GM04503 (cell line): Measurements from ENCODE around the gene PCSK5.
"Not testable (repeated sequence)": the region's sequence is repeated elsewhere in the genome, so short reads cannot be mapped to it uniquely, and the experiment has no call there.

Source experiments
- DNase-seq: peaks from one replicate; pipeline ENCODE4 v3.0.0-alpha.2; 2012; ENCODE audit warnings: low read depth

Gene PCSK5

GRCh38 chr9:76313771-76314170 lies 423.3 kb downstream of the PCSK5 start:
- no peak for DNase-seq

GRCh38 chr9:76314321-76314720 lies 423.8 kb downstream of the PCSK5 start:
- no peak for DNase-seq

DNA sequence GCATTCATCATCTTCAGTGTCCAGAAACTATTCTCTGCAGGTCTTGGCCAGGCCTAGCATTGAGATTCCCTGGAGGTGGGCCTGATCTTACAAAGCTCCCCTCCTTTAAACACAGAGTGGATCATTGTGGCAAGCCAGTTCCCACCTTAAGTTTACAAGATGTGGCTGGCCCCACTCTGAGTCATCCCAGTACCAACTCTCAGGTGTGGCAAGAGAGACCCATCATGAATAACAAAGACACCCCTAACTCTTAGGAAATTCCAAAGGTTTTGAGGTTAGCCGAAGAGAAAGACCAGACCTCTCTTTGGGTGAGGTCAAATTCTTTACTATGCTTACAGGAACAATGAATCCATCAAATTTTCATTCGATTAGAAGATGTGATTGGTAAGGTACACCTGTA lies 425.6 kb downstream of the PCSK5 start:
- no peak for DNase-seq

DNA sequence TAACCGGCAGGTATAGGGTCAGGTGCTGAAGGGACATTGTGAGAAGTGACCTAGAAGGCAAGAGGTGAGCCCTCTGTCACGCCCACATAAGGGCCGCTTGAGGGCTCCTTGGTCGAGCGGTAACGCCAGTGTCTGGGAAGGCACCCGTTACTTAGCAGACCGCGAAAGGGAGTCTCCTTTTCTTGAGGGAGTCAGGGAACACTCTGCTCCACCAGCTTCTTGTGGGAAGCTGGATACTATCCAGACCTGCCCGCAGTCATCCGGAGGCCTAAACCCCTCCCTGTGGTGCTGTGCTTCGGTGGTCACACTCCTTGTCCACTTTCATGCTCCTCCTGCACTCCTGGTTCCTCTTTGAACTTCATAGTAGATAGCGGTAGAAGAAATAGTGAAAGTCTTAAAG lies 429.0 kb downstream of the PCSK5 start:
- not testable (repeated sequence) for DNase-seq

DNA sequence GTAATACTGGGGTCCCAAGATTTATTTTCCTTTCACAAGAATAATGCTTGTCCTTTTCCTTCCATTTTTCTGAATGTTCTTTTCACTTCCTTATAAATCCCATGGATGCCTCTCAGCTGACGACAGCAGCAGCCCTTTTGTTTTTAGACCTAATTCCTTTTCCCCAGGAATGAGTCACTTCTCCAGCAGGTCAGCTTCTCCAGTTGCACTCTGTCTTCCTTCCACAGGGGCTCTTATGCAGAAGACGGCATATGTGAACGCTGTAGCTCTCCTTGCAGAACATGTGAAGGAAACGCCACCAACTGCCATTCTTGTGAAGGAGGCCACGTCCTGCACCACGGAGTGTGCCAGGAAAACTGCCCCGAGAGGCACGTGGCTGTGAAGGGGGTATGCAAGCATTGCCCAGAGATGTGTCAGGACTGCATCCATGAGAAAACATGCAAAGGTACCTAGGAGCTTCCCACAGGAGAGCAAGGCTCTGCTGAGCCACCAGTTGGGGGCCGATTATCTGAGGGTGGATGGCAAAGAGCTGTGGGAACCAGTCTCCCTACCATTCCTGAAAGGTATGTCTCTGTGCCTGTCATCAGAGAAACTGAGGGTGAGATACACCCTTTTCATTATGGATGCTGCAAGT lies 430.8 kb downstream of the PCSK5 start:
- no peak for DNase-seq

GRCh38 chr9:76322810-76323209 lies 432.3 kb downstream of the PCSK5 start:
- DNase-seq: no peak

DNA sequence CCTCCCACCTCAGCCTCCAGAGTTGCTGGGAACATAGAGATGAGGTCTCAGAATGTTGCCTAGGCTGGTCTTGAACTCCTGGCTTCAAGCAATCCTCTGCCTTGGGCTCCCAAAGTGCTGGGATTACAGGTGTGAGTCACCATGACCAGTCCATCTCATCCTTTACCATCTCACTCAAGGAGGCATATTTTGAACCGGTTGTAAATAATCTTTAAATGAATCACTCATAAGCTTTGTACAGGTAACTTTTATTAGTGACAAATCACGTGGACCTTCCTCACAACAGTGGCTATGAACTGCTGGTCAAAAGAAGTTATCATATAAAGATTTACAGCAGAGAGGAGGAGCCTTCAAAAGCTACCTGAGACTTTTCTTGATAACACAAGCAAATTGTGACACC lies 433.0 kb downstream of the PCSK5 start:
- DNase-seq: no peak

DNA sequence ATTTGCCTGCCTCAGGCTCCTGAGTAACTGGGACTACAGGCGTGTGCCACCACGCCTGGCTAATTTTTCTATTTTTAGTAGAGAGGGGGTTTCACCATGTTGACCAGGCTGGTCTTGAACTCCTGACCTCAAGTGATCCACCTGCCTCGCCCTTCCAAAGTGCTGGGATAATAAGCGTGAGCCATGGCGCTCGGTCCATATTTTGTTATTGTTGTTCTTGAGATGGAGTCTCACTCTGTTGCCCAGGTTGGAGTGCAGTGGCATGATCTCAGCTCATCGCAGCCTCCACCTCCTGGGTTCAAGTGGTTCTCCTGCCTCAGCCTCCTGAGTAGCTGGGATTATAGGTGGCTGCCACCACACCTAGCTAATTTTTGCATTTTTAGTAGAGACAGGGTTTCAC lies 433.6 kb downstream of the PCSK5 start:
- not testable (repeated sequence) for DNase-seq

GRCh38 chr9:76330034-76330433 lies 439.6 kb downstream of the PCSK5 start:
- no peak for DNase-seq

GRCh38 chr9:76333388-76333787 lies 442.9 kb downstream of the PCSK5 start:
- no peak for DNase-seq

GRCh38 chr9:76333964-76334363 lies 443.5 kb downstream of the PCSK5 start:
- DNase-seq: no peak

DNA sequence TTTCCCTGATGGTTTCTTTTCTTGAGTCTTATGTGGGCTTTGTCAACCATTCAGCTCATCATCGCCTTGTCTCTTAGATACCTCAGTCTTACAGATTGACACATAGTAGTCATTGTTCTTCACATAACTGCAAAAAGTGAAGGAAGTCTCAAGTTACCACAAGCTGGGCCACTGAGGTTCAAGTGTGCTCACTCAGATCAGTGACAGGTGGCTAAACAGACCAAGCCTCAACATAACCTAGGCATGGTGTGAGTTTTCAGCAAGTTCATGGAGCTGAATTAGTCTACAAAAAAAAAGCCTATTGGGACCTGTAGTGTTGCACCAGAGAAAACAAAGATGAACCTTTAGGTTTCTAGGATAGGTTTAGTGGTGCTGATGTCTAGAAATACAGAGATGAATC lies 445.6 kb downstream of the PCSK5 start:
- DNase-seq: no peak

DNA sequence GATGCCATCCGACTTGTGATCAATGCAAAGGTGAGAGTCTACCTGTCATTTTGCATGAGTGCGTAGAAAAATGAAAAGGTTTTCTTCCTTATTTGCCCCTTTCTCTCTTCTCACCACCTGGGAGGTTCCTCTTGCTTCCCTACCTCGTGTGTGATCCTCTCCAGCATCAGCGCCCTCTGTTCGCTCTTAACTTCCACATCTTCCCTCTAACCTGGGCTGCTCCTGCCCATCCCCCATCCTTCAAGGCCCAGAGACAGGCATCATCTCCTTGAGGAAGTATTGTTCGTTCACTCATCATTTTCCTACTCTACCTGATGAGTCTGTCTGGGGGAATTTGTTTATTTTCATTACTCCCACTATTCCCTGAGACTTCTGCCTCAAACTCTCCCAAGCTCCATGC lies 447.9 kb downstream of the PCSK5 start:
- DNase-seq: no peak

DNA sequence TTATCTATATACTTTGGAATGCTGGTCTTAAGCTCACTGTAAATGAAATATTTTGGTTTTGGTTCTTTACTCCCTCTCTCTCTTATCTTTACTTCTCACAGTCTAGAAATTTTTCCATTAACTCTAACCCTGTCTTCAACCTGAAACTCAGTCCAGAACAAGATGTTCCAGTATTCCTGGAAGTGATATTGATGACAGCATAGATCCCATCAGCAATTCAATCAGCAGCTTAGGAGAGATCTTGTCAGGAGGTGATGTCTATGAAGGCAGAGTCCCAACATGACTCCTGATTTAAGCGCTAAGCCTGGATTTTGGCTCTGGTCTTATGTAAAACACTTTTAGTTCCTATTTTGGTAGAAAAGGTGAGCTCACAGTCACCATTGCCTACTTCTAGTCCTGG lies 451.1 kb downstream of the PCSK5 start:
- no peak for DNase-seq

GRCh38 chr9:76342201-76342600 lies 451.7 kb downstream of the PCSK5 start:
- no peak for DNase-seq

- no peak for DNase-seq
Measured at GRCh38 chr9:76342858-76343257, 452.4 kb downstream of the PCSK5 start.

GRCh38 chr9:76349865-76350264 lies 459.4 kb downstream of the PCSK5 start:
- no peak for DNase-seq

DNA sequence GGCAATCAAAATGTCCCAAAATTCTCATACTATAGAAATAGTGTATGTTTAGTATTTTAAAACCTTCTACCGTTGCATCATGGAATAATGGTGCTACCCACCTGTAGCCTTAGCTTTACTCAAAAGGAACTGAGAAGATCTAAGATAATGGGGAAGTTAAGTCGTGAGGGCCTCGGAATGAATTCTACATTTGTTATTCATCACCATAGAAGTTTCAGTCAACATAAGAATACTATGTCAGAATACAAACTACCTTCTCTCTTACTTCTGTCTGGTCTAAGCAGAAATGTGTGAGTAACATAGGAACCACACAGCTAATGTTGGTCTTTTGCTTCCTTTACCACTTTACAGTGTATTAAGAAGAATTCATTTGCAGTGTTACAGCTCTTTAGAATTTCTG lies 460.5 kb downstream of the PCSK5 start:
- no peak for DNase-seq

DNA sequence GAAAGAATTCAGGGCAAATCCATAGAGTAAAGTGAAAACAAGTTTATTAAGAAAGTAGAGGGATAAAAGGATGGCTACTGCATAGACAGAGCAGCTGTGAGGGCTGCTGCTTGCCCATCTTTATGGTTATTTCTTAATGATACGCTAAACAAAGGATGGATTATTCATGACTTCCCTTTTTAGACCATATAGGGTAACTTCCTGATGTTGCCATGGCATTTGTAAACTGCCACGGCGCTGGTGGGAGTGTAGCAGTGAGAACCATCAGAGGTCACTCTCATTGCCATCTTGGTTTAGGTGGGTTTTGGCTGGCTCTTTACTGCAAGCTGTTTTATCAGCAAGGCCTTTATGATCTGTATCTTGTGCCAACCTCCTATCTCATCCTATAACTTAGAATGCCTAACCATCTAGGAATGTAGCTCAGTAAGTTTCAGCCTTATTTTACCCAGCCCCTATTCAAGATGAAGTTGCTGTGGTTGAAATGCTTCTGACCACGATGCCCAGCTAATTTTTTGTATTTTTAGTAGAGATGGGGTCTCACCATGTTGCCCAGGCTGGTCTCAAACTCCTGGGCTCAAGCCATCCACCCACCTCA lies 461.6 kb downstream of the PCSK5 start:
- DNase-seq: no peak

DNA sequence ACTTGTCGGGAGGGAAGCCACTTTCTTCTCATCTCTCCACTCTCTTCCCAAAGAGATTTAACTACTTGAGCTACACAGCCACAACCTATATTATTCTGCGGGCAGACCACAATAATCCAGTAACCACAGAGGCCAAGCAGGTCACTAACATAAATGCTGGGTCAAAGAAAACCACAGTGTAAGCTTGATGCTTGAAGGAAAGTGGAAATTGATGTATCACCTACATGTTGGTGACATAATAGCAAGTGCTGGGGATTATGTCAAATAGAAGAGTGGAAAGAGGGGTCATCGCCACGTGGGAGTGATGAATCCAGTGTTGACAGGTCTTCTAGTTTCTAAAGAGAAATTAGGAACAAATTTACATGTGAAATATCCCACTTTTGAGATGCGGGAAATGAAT lies 462.8 kb downstream of the PCSK5 start:
- no peak for DNase-seq

- DNase-seq: no peak
Measured at GRCh38 chr9:76354221-76354620, 463.7 kb downstream of the PCSK5 start.

- no peak for DNase-seq
Measured at GRCh38 chr9:76355886-76356285, 465.4 kb downstream of the PCSK5 start.

DNA sequence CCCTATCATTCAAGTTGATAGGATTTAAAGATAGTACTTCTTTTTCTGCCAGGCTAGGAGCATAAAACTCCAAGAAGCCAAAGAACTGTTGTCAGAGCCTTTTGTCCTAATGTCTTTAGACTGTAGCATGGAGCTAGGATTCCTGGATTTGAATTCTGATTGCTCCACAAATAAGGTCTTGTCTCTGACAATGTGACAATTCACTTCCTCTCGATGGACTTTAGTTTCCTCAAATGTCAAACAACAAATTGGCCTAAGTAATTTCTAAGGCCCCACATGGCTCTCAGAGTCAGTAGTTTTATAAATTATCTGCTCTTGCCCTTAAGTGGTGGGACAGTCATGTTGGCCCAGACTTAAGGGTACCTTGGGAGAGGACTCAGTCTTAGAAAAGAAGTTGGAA lies 467.1 kb downstream of the PCSK5 start:
- DNase-seq: no peak

DNA sequence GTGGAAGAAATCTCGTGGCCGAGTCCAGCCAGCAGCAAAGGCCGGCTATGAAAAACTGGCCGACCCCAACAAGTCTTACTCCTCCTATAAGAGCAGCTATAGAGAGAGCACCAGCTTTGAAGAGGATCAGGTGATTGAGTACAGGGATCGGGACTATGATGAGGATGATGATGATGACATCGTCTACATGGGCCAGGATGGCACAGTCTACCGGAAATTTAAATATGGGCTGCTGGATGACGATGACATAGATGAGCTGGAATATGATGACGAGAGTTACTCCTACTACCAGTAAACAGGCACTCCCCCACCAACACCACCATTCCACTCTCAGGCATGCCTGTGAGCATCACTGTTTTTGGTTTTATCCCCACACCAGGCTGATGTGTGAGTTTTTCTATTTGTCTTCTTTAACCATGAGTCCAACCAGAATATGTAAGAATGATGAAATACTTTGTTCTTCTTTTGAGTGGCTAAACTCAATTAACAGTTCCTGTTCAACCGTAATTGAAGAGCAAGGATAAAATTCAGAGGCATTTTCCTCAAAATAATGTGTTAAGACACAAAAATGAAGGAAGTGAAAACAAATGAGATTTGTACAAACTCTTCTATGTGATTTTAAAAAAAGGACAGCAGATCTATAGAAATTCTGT lies 468.3 kb downstream of the PCSK5 start:
- no peak for DNase-seq
